ENCODE measurements around the gene ACSBG1. TPM values are rescaled to one million over a fixed set of nuclear protein-coding genes. Genes with fewer than 3 reads are reported as not detected.

The ACSBG1 gene
- total and polyA plus RNA-seq, 2 donors (not counting 1 experiment from before 2014, with no cell fraction given), result not detected

GRCh38 chr15:78195735-78196201 lies 38.6 kb downstream of the ACSBG1 start:
- no peak overlapping the region for H3K27ac ChIP-seq (ENCODE audit: insufficient read depth, low read length)
- no peak overlapping the region for H3K4me3 ChIP-seq (replicated peaks in 1 of 4; ENCODE audit: control extremely low read depth in 1 of 4, insufficient read depth in 1 of 4, low read depth in 3 of 4, low read length in 4 of 4)
- no peaks in the 10 kb centered on the region for H3K9me3 ChIP-seq (ENCODE audit: control insufficient read depth, insufficient read depth, low read depth, low read length)
- H3K36me3 ChIP-seq (ENCODE audit: control insufficient read depth, insufficient read depth, low read length), result no peaks in the 10 kb centered on the region
- H3K27me3 ChIP-seq (ENCODE audit: control insufficient read depth, insufficient read depth, low read length), result peaks cover 2% of the 10 kb centered on the region
- no peak overlapping the region for H3K4me2 ChIP-seq (ENCODE audit: extremely low read depth, insufficient read depth, low read length)
- H3K4me1 ChIP-seq (ENCODE audit: control insufficient read depth, extremely low read depth, insufficient read depth, low read length), result no peaks in the 10 kb centered on the region
- H3K79me2 ChIP-seq (ENCODE audit: control insufficient read depth, insufficient read depth, low read length), result no peaks in the 10 kb centered on the region
- no peak overlapping the region for H2AFZ ChIP-seq (ENCODE audit: low read length)
- H4K20me1 ChIP-seq (ENCODE audit: control insufficient read depth, extremely low read depth, insufficient read depth, low read length), result no peaks in the 10 kb centered on the region
- DNase-seq (ENCODE audit: low read depth in 2 of 2), result no peak
- no peak overlapping the region for H3K9ac ChIP-seq (ENCODE audit: insufficient read depth, low read length)
- no peak for TF ChIP-seq EZH2 (IDR thresholded peaks at IDR 0.05; ENCODE audit: low read length, missing control alignments)
- TF ChIP-seq CTCF (conservative IDR thresholded peaks at IDR 0.05 in 1 of 2, IDR thresholded peaks at IDR 0.05 in 1 of 2; ENCODE audit: low read depth in 1 of 2, low read length in 2 of 2), result peak; percentile 34 to 43

- H3K9ac ChIP-seq (ENCODE audit: insufficient read depth, low read length), result no peak overlapping the region
- H2AFZ ChIP-seq (ENCODE audit: low read length), result no peak overlapping the region
- H3K79me2 ChIP-seq (ENCODE audit: control insufficient read depth, insufficient read depth, low read length), result no peaks in the 10 kb centered on the region
- no peak for TF ChIP-seq CTCF (conservative IDR thresholded peaks at IDR 0.05 in 1 of 2, IDR thresholded peaks at IDR 0.05 in 1 of 2; ENCODE audit: low read depth in 1 of 2, low read length in 2 of 2)
- no peak for TF ChIP-seq EZH2 (IDR thresholded peaks at IDR 0.05; ENCODE audit: low read length, missing control alignments)
- no peak overlapping the region for H3K4me3 ChIP-seq (replicated peaks in 1 of 4; ENCODE audit: control extremely low read depth in 1 of 4, insufficient read depth in 1 of 4, low read depth in 3 of 4, low read length in 4 of 4)
- no peaks in the 10 kb centered on the region for H4K20me1 ChIP-seq (ENCODE audit: control insufficient read depth, extremely low read depth, insufficient read depth, low read length)
- no peaks in the 10 kb centered on the region for H3K4me1 ChIP-seq (ENCODE audit: control insufficient read depth, extremely low read depth, insufficient read depth, low read length)
- no peak for DNase-seq (ENCODE audit: low read depth in 2 of 2)
- H3K27me3 ChIP-seq (ENCODE audit: control insufficient read depth, insufficient read depth, low read length), result no peaks in the 10 kb centered on the region
- H3K4me2 ChIP-seq (ENCODE audit: extremely low read depth, insufficient read depth, low read length), result no peak overlapping the region
- H3K9me3 ChIP-seq (ENCODE audit: control insufficient read depth, insufficient read depth, low read depth, low read length), result no peaks in the 10 kb centered on the region
- no peak overlapping the region for H3K27ac ChIP-seq (ENCODE audit: insufficient read depth, low read length)
- no peaks in the 10 kb centered on the region for H3K36me3 ChIP-seq (ENCODE audit: control insufficient read depth, insufficient read depth, low read length)
These were observed 39.8 kb downstream of the ACSBG1 start for GRCh38 chr15:78194568-78194925.

GRCh38 chr15:78193731-78194567 lies 40.4 kb downstream of the ACSBG1 start:
- no peak overlapping the region for H2AFZ ChIP-seq (ENCODE audit: low read length)
- no peaks in the 10 kb centered on the region for H3K9me3 ChIP-seq (ENCODE audit: control insufficient read depth, insufficient read depth, low read depth, low read length)
- TF ChIP-seq EZH2 (IDR thresholded peaks at IDR 0.05; ENCODE audit: low read length, missing control alignments) (no peak), CTCF (conservative IDR thresholded peaks at IDR 0.05 in 1 of 2, IDR thresholded peaks at IDR 0.05 in 1 of 2; ENCODE audit: low read depth in 1 of 2, low read length in 2 of 2) (no peak)
- H3K27me3 ChIP-seq (ENCODE audit: control insufficient read depth, insufficient read depth, low read length), result no peaks in the 10 kb centered on the region
- DNase-seq (ENCODE audit: low read depth in 2 of 2), result no peak
- no peak overlapping the region for H3K4me2 ChIP-seq (ENCODE audit: extremely low read depth, insufficient read depth, low read length)
- H3K4me3 ChIP-seq (replicated peaks in 1 of 4; ENCODE audit: control extremely low read depth in 1 of 4, insufficient read depth in 1 of 4, low read depth in 3 of 4, low read length in 4 of 4), result no peak overlapping the region
- H3K27ac ChIP-seq (ENCODE audit: insufficient read depth, low read length), result no peak overlapping the region
- H3K36me3 ChIP-seq (ENCODE audit: control insufficient read depth, insufficient read depth, low read length), result no peaks in the 10 kb centered on the region
- H3K79me2 ChIP-seq (ENCODE audit: control insufficient read depth, insufficient read depth, low read length), result no peaks in the 10 kb centered on the region
- no peaks in the 10 kb centered on the region for H3K4me1 ChIP-seq (ENCODE audit: control insufficient read depth, extremely low read depth, insufficient read depth, low read length)
- H4K20me1 ChIP-seq (ENCODE audit: control insufficient read depth, extremely low read depth, insufficient read depth, low read length), result no peaks in the 10 kb centered on the region
- no peak overlapping the region for H3K9ac ChIP-seq (ENCODE audit: insufficient read depth, low read length)

Data from fibroblast of lung (primary cell).